NK-92 treated with Interleukin-12 subunit alpha and Interleukin-12 subunit beta, amount 100 ng/mL, for 24 hours (cell line): ENCODE measurements around the gene NFIL3.

Source experiments
- DNase-seq: peaks from one replicate; lab custom pipeline; 2025; lab: John Stamatoyannopoulos, UW

Gene NFIL3

DNA sequence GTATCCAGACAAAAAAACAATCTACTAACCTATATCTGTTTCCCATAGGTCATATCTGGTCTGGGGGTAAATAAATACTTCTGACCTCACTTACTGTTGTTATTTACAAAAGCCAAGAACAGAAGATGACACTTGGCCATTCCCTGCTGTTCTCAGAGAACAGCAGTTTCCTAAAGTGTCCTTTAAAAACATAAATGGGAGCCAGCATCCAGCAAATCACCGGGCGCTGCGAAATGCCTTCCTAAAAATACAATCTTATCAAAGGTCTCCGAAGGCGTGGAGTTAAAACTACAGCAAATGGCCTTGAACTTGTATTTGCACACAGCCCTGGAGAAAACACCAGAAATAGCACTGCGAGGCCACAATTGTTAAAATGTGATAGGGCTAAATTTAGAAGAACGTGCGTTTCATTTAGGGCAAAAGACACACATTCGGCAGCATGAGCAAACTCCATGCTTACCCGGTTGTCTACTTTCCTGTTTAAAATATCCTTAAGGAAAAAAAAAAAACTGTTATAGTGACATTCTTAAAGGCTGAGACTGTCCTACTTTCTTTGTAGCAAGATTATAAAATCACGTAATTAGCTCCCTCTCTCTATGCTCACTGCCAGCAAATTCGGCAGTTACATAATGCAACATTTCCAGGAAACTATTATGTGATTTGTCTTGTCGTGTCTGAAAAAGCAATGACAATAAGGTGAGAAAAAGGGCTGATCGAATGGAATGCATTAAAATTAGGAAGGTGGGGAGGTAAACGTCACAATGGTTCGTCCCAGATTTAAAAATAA lies 1.5 kb downstream of the NFIL3 start:
- DNase-seq, result no peak

GRCh38 chr9:91421128-91421765 lies 2.4 kb downstream of the NFIL3 start:
- no peak for DNase-seq

- no peak for DNase-seq
Measured at GRCh38 chr9:91420501-91421127, 3.0 kb downstream of the NFIL3 start.

GRCh38 chr9:91419222-91420191 lies 4.1 kb downstream of the NFIL3 start:
- DNase-seq, result peak; percentile 73

- no peak for DNase-seq
Measured at GRCh38 chr9:91418215-91418610, 5.4 kb downstream of the NFIL3 start.

DNA sequence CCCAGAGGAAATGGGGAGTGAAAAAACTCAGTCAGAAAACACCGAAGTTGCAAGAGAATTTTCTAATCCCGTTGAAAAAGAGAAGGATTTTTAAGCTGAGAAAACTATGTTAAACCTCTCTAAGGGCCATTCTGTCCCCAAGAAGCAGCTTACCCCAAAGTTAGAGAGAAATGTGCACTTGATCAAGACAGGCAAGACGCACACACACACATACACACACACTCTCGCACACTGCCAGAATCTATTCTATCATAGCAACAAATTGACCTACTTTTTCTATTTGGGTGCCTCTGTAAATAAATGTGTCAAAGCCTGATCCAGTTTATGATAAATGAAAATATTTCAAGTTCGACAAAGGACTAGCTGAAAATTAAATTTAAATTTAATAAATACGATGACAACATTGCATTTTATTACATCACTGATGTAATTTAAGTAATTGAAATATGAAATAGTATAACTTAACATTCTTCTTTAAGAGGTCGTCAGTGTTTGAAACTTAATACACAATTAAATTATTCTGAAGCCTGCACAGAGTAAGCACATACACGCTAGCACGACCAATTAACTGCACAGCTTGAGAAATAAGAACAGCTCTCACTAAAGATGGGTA lies 5.9 kb downstream of the NFIL3 start:
- no peak for DNase-seq

DNA sequence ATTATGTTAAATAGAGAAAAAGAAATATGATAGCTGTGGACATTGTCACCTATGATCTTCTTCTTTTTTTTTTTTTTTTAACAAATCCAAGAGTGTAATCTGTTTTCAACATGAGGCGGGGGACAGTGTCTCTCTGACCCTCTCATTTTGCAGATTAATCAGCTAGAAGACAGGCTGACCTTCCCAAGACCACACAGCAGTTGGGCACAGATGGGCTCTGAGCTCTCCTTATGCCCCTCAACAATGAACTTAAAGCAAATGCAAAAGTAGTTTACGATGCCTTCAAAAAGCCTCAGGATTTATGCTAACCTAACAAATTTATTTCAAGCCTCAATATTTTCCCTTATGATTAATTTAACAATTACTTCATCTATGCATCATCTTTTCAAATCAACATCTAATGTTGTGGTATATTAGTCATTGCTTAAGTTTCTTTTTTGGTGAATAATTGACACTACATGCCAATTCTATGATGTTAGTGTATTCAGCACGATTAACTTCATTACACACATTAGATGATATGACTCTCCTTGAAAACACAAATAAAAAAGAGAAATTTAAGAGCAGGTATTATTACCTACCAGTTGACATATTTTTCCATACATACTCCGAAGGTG lies 7.4 kb downstream of the NFIL3 start:
- DNase-seq, result no peak

DNA sequence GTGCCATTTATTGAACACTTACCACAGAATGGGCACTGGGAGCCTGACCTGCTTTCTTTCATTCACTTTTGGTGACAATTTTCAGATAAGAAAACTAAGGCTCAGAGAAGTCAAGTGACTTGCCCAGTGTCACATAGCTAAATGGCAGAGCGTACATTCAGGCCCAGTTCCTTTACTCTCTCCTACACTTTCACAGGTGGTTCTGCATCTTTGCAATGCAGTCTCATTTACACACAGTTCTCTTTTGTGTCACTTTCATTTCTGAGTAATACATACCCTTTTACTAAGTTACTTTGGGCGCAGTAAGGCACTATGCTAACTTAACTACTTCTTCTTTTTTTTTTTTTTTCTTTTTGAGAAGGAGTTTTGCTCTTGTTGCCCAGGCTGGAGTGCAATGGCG lies 8.3 kb downstream of the NFIL3 start:
- no peak for DNase-seq

DNA sequence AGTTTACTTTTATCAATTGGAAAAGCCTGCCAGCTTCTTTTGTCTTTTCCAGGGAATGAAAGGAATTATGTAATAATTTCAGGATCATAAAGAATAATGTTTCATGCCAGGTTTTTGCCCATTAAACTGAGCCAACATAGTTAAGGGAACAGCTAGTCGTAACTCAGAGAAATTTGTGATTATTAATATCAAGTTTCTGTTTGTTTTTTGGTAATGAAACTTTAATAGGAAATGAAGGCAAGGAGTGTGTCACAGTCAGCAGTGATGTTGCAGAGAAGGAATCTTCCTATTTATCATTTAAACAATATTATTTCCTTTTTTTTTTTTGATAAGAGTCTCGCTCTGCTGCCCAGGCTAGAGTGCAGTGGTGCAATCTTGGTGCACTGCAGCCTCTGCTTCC lies 10.7 kb downstream of the NFIL3 start:
- DNase-seq, result no peak

DNA sequence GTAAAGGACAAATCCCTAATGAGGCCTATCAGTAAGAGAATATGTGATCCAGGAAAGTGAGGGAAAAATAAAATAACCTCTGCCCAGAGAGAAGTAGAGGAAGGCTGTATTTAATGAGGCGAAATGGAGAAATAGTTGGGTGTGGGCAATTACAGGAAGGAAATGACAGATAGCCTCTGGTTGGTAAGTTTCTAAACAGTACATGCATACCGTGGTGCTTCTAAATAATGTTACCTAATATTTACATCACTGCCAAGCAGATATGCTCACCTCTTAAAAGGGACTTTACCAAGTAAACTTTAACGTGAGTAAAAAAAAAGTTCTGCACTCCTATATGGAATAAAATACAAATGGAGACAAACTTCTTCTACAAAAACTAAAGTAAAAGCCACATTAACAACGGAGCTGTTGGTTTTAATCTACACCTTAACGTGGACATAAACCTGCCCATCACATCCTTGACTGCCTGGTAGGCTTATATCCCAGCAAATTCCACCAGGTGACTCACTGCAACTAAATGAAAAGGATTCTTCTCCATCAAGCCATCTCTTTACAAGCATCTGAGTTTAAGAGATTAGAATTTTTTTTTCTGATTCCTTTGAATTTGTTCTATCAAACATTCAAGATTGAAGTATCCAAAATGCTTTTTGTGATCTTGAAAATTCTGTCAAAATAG lies 12.4 kb downstream of the NFIL3 start:
- DNase-seq, result no peak

- no peak for DNase-seq
Measured at GRCh38 chr9:91410161-91410560, 13.5 kb downstream of the NFIL3 start.

- no peak for DNase-seq
Measured at GRCh38 chr9:91408475-91408874, 15.2 kb downstream of the NFIL3 start.

DNA sequence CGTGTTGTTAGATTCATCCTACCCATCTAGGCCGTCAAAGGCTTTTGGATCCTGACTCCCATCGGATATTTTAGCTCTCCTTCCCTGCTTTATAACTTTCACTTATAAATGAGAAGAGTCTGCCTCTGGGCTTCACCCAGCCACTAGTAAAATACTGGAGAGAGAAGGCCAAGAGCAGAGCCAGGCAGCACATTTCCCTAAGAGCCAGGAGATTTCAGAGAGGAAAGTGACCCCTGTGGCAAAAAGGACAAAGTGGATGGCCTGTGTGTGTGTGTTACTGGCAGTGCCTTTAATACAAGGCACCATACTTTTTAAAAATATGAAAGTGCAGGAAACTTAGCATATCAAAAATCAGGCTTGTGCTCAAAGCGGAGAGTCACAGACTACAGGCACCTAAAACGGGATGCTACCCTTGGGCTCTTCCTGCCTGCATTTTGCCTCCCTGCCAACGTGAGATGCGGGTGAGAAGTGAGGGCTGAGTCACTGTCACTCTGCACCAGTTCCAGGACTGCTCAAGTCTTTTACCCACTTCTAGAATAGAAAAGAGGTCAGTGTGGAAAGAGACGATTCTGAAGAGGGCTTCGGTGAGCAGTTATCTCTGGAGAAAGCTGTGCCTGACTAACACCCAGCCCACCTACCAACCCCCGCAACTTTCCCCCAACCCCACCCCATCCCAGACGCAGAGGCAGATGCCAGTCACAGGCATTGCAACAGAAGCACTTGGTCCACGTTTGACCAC lies 15.9 kb downstream of the NFIL3 start:
- no peak for DNase-seq

DNA sequence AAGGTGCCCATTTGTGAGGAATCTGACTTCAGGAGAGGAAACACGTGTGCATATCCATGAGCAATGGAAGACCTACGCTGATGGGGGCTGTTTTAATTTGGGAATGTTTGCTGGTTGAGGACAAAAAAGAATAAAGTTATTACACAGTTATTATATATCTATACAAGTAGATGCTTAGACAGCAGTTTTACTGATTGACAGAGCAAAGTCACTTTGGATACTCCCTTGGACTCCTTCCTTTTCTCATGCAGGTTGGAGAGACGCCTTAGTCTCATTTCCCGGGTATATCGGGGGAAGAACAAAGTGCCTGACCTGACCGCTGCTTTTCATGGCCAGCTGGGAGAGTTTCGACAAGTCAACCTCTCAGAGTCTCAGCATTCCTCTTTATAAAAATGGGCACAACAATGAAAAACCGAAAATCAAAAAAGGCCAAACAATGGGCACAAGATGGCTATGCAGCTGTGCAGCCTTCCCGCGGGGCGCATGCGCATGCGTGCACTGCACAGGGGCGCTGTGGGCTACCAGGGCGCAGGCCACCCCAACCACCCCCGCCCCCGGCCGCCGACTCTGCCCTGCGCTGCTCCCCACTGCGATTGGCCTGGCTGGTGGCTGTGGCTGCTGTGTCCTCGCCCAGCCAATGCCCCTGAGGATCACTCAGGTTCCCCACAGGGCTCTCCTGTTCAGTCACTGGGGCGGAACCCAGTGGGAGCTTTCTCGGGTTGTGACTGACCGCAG lies 18.1 kb downstream of the NFIL3 start:
- DNase-seq, result no peak

DNA sequence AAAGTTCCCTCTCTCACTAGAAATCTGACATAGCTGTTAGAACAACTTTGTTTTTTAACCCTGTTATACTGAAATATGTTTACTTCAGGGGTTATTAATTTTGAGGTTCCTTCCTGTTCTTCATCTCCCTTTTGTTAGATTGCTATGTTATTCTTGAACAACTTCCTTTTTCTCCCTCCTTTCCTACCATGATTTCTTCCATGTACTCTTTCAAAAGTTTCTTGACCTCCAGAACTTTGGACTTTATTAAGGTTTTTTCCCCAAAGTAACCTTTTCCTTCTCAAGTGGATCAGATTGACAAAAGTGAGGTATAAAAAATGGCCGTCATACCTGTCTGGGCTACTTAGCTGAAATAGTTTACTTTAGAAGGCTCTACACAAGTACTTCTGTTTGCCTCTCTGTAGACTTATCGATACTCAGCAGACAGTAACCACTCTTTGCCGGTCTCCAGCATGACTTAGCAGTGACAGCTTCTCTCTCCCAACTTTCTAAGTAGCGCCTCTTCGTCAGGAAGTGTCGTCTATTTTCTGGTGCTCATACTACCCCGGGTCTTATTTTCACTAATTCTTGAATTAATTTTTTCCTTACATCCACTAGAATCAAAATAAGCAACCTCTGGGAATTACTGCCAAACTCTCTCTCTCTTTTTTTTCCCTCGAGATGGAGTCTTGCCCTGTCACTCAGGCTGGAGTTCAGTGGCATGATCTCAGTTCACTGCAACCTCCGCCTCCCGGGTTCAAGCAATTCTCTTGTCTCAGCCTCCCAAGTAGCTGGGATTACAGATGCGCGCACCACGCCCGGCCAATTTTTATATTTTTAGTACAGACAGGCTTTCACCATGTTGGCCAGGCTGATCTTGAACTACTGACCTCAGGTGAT lies 19.7 kb downstream of the NFIL3 start:
- DNase-seq, result no peak

GRCh38 chr9:91398926-91399325 lies 24.7 kb downstream of the NFIL3 start:
- DNase-seq, result no peak

GRCh38 chr9:91395553-91396471 lies 27.8 kb downstream of the NFIL3 start:
- DNase-seq, result no peak
